IMR-90 (cell line): ENCODE results near the gene NCBP2. TPM values are rescaled to one million over a fixed set of nuclear protein-coding genes. Genes with fewer than 3 reads are reported as not detected.

ENCODE experiments used
- ATAC-seq: fragments of 200-7000 bp; cut with Tn5 transposase; 2 replicates; pipeline ENCODE4 v1.9.1; 2020; ENCODE audit warnings: low read depth, mild to moderate bottlenecking, moderate library complexity
- BruUV-seq: library from RNA; stranded (reverse); fragments of 400-500 nt; replicated peaks from 2 replicates; lab custom pipeline; 2021; lab: Mats Ljungman, UMichigan
- CTCF ChIA-PET: fragments of 300-600 bp; formaldehyde crosslinking; extraction: SDS; loops from one replicate; lab custom pipeline; 2021; ENCODE audit warnings: antibody characterized with exemption; lab: Yijun Ruan, JAX
- POLR2A ChIA-PET: fragments of 300-600 bp; sonication (Branson Sonifier 250); formaldehyde crosslinking; loops from one replicate; lab custom pipeline; 2022; ENCODE audit warnings: antibody characterized with exemption; ENCODE audit not compliant: unreplicated experiment; lab: Charles Lee
- DNase-seq: peaks from one replicate; pipeline ENCODE4 v3.0.0; 2013
- H2AFZ ChIP-seq: replicated peaks from 2 replicates; pipeline ENCODE3; 2013; ENCODE audit warnings: low read length, mild to moderate bottlenecking; ENCODE audit not compliant: poor library complexity
- H2AK5ac ChIP-seq: 2 replicates; pipeline ENCODE4 v1.6.1; 2013; ENCODE audit warnings: low read depth, low read length, inconsistent platforms
- H2AK9ac ChIP-seq: replicated peaks from 2 replicates; pipeline ENCODE3; 2013; ENCODE audit warnings: mild to moderate bottlenecking, low read depth, low read length, moderate library complexity; ENCODE audit not compliant: poor library complexity
- H2BK120ac ChIP-seq: 2 replicates; pipeline ENCODE4 v1.6.1; 2013; ENCODE audit warnings: low read depth, low read length, inconsistent platforms
- H2BK15ac ChIP-seq: 3 replicates; pipeline ENCODE4 v1.6.1; 2013; ENCODE audit warnings: low read depth, low read length, inconsistent platforms
- H2BK20ac ChIP-seq: 2 replicates; pipeline ENCODE4 v1.6.1; 2013; ENCODE audit warnings: low read depth, mild to moderate bottlenecking, inconsistent platforms, low read length, moderate library complexity
- H2BK5ac ChIP-seq: 2 replicates; pipeline ENCODE4 v1.6.1; 2013; ENCODE audit warnings: mild to moderate bottlenecking, low read depth, low read length, inconsistent platforms; ENCODE audit not compliant: poor library complexity, severe bottlenecking
- H3K14ac ChIP-seq: replicated peaks from 2 replicates; pipeline ENCODE4 v1.6.1; 2013; ENCODE audit warnings: low read depth, low read length, inconsistent platforms
- H3K18ac ChIP-seq: 2 replicates; pipeline ENCODE4 v1.6.1; 2013; ENCODE audit warnings: low read depth, low read length, control low read depth
- H3K23ac ChIP-seq: 2 replicates; pipeline ENCODE4 v1.6.1; 2013; ENCODE audit warnings: low read depth, low read length, inconsistent platforms
- H3K27ac ChIP-seq: 2 replicates; pipeline ENCODE4 v1.5.1; 2013; ENCODE audit warnings: mild to moderate bottlenecking, control low read depth, low read length; ENCODE audit not compliant: insufficient read depth
- H3K27me3 ChIP-seq: 2 replicates; pipeline ENCODE4 v1.6.1; 2013; ENCODE audit warnings: low read length; ENCODE audit not compliant: control insufficient read depth, insufficient read depth
- H3K36me3 ChIP-seq: 2 replicates; pipeline ENCODE4 v1.6.1; 2013; ENCODE audit warnings: low read length, mixed read lengths; ENCODE audit not compliant: control insufficient read depth, insufficient read depth
- H3K4ac ChIP-seq: 2 replicates; pipeline ENCODE4 v1.6.1; 2013; ENCODE audit warnings: low read depth, low read length, inconsistent platforms
- H3K4me1 ChIP-seq: 2 replicates; pipeline ENCODE4 v1.6.1; 2013; ENCODE audit warnings: low read length, mixed read lengths; ENCODE audit not compliant: control insufficient read depth, insufficient read depth
- H3K4me2 ChIP-seq: 2 replicates; pipeline ENCODE4 v1.6.1; 2013; ENCODE audit warnings: low read depth, mild to moderate bottlenecking, control low read depth, low read length, moderate library complexity
- H3K4me3 ChIP-seq: 2 replicates; pipeline ENCODE4 v1.5.1; 2013; ENCODE audit warnings: low read depth, mild to moderate bottlenecking, control low read depth, low read length, moderate library complexity; ENCODE audit not compliant: insufficient read depth
- H3K56ac ChIP-seq: 2 replicates; pipeline ENCODE4 v1.6.1; 2013; ENCODE audit warnings: low read length, inconsistent platforms; ENCODE audit not compliant: insufficient read depth; ENCODE audit errors: extremely low read depth
- H3K79me1 ChIP-seq, 2 experiments: 2 replicates each; pipeline ENCODE4 v1.6.1; 2013; ENCODE audit warnings: low read length in 2 of 2, inconsistent platforms in 1 of 2, low read depth in 1 of 2
- H3K9ac ChIP-seq: 2 replicates; pipeline ENCODE4 v1.6.1; 2013; ENCODE audit warnings: low read depth, low read length, control low read depth
- H3K9me1 ChIP-seq: 2 replicates; pipeline ENCODE4 v1.6.1; 2013; ENCODE audit warnings: low read length, inconsistent platforms; ENCODE audit not compliant: insufficient read depth
- H3K9me3 ChIP-seq: 2 replicates; pipeline ENCODE4 v1.6.1; 2013; ENCODE audit warnings: low read length; ENCODE audit not compliant: control insufficient read depth, insufficient read depth
- H4K20me1 ChIP-seq: 2 replicates; pipeline ENCODE4 v1.6.1; 2013; ENCODE audit warnings: low read length, inconsistent platforms; ENCODE audit not compliant: insufficient read depth
- H4K5ac ChIP-seq: 2 replicates; pipeline ENCODE4 v1.6.1; 2013; ENCODE audit warnings: mild to moderate bottlenecking, low read depth, low read length, control low read depth
- H4K8ac ChIP-seq, 2 experiments: 2 replicates each; pipeline ENCODE4 v1.6.1; 2013; ENCODE audit warnings: low read depth in 2 of 2, low read length in 2 of 2, control low read depth in 1 of 2, inconsistent platforms in 1 of 2
- H4K91ac ChIP-seq: 2 replicates; pipeline ENCODE4 v1.6.1; 2013; ENCODE audit warnings: low read depth, low read length, inconsistent platforms; ENCODE audit not compliant: insufficient read depth
- CEBPB ChIP-seq: IDR thresholded peaks from 2 replicates; pipeline ENCODE4 v1.6.1; 2012; ENCODE audit warnings: low read depth, low read length, improper control_type of control experiment
- CTCF ChIP-seq: conservative IDR thresholded peaks from 2 replicates; pipeline ENCODE4 v1.5.1; 2012; ENCODE audit warnings: mild to moderate bottlenecking, low read depth, low read length, improper control_type of control experiment
- FOS ChIP-seq: fragments of 150-350 bp; IDR thresholded peaks from 2 replicates; pipeline ENCODE4 v1.6.1; 2016; ENCODE audit warnings: low read depth, low read length
- MAFK ChIP-seq: IDR thresholded peaks from 2 replicates; pipeline ENCODE4 v1.6.1; 2012; ENCODE audit warnings: low read depth, low read length, improper control_type of control experiment
- MAZ ChIP-seq: IDR thresholded peaks from 2 replicates; pipeline ENCODE4 v1.6.1; 2012; ENCODE audit warnings: low read depth, mild to moderate bottlenecking, low read length, improper control_type of control experiment, moderate library complexity, borderline replicate concordance
- MXI1 ChIP-seq: IDR thresholded peaks from 2 replicates; pipeline ENCODE4 v1.6.1; 2012; ENCODE audit warnings: low read depth, mild to moderate bottlenecking, low read length, moderate library complexity, borderline replicate concordance
- NFE2L2 ChIP-seq: fragments of 150-350 bp; IDR thresholded peaks from 2 replicates; pipeline ENCODE4 v1.6.1; 2016; ENCODE audit warnings: low read depth, mild to moderate bottlenecking, low read length
- RAD21 ChIP-seq: IDR thresholded peaks from 2 replicates; pipeline ENCODE4 v1.6.1; 2012; ENCODE audit warnings: low read length, improper control_type of control experiment
- RFX5 ChIP-seq: IDR thresholded peaks from 2 replicates; pipeline ENCODE4 v1.8.0; 2012; ENCODE audit warnings: low read depth, mild to moderate bottlenecking, low read length, moderate library complexity
- SMC3 ChIP-seq: fragments of 150-350 bp; IDR thresholded peaks from 2 replicates; pipeline ENCODE4 v1.6.1; 2016; ENCODE audit warnings: low read depth, mild to moderate bottlenecking, antibody characterized with exemption, low read length, moderate library complexity
- WGBS, 2 experiments: methylation state at CpG; one replicate each; pipeline versions ENCODE4 v1.1.5 to v1.1.7; 2013; ENCODE audit warnings: missing lambda C conversion rate in 2 of 2; ENCODE audit not compliant: insufficient read length in 1 of 2; ENCODE audit errors: extremely low coverage in 2 of 2; 5-methylcytosine and 5-hydroxymethylcytosine counted together
- dilution Hi-C: fragments of 300-500 bp; cut with HindIII; formaldehyde crosslinking; loops from one replicate; pipeline ENCODE4 v1.14.3; 2018; ENCODE audit warnings: low sequenced_read_pairs; ENCODE audit not compliant: unreplicated experiment
- in situ Hi-C: fragments of 300-500 bp; cut with MboI; formaldehyde crosslinking; loops from 3 replicates; pipeline ENCODE4 v1.14.3; 2019; ENCODE audit warnings: low sequenced_read_pairs, inconsistent platforms, mixed read lengths
- intact Hi-C: fragments of 100-400 bp; cut with micrococcal nuclease; formaldehyde crosslinking; loops from 2 replicates; pipeline ENCODE4 v1.10.0; 2022
- polyA plus RNA-seq, 3 experiments: library from polyadenylated mRNA; depleted of rRNA; stranded (reverse); fragments of >200 nt; gene quantifications; 2 replicates each; pipeline ENCODE4 v1.2.3, GENCODE V29; 2012; ENCODE audit warnings: low replicate concordance in 1 of 3
- total RNA-seq: library from RNA; depleted of rRNA; stranded (reverse); fragments of >200 nt; gene quantifications from 2 replicates; pipeline ENCODE4 v1.2.3, GENCODE V29; 2012
- TF ChIP-seq, protein P1 (sequence below): fragments of 150-350 bp; IDR thresholded peaks from 2 replicates; pipeline ENCODE4 v1.6.1; 2017; ENCODE audit warnings: mild to moderate bottlenecking, antibody characterized with exemption, low read length, low read depth
- TF ChIP-seq, protein P2 (sequence below): fragments of 150-350 bp; IDR thresholded peaks from 2 replicates; pipeline ENCODE4 v1.6.1; 2016; ENCODE audit warnings: low read depth, mild to moderate bottlenecking, low read length, moderate library complexity, borderline replicate concordance

The NCBP2 gene
- total and polyA plus RNA-seq, 2 of the 4 experiments (the other 2 are of a cell fraction) = 42.8 to 73.6 TPM

DNA sequence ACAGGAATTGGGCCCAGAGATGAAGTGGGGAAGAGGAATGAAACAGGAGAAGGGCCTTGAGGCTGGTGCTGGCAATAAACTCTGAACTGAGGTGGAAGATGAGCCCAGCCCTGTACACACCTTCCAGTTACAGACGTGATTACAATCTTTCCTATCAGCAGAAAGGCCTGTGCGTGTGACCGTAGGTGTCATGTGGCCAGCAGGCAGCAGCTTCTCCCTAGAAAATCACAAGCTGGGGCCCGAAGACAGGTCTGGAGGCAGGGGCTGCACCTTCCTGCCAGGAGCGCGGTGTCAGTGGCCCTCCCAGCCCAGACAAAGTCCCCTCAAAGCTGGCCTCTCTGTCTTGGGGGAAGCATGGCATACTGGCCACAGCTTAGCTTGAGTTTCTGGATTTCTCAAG, 43.0 kb upstream of the NCBP2 start:
- Histone ChIP-seq H2AFZ (no peak overlapping the region), H3K27ac (no peak overlapping the region), H3K14ac (no peak overlapping the region), H3K9me3 (peaks cover 5% of the 10 kb centered on the region), H3K23ac (no peak overlapping the region), H3K56ac (no peak overlapping the region), H2AK5ac (no peak overlapping the region), H2BK120ac (no peak overlapping the region), H3K36me3 (no peaks in the 10 kb centered on the region), H3K4me3 (no peak overlapping the region), H2AK9ac (no peak overlapping the region), H2BK5ac (no peak overlapping the region), H3K79me1 (no peaks in the 10 kb centered on the region), H3K9ac (no peak overlapping the region), H3K18ac (no peak overlapping the region), H3K4me2 (no peak overlapping the region), H3K9me1 (no peaks in the 10 kb centered on the region), H3K4ac (no peak overlapping the region), H4K8ac (no peak overlapping the region), H3K4me1 (no peaks in the 10 kb centered on the region), H4K5ac (no peak overlapping the region), H2BK20ac (no peak overlapping the region), H4K20me1 (no peaks in the 10 kb centered on the region), H4K91ac (no peak overlapping the region), H2BK15ac (no peak overlapping the region), H3K27me3 (peaks cover 36% of the 10 kb centered on the region)
- in situ Hi-C loops (no loop called here), intact Hi-C loops (no loop called here), dilution Hi-C loops (no loop called here)
- TF ChIP-seq RAD21 (no peak), MXI1 (no peak), SMC3 (no peak), MAFK (no peak), CTCF (no peak), NFE2L2 (no peak), FOS (no peak), MAZ (no peak), RFX5 (no peak), CEBPB (no peak)
- TF ChIP-seq, protein P1, sequence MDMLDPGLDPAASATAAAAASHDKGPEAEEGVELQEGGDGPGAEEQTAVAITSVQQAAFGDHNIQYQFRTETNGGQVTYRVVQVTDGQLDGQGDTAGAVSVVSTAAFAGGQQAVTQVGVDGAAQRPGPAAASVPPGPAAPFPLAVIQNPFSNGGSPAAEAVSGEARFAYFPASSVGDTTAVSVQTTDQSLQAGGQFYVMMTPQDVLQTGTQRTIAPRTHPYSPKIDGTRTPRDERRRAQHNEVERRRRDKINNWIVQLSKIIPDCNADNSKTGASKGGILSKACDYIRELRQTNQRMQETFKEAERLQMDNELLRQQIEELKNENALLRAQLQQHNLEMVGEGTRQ = no peak
- TF ChIP-seq, protein P2, sequence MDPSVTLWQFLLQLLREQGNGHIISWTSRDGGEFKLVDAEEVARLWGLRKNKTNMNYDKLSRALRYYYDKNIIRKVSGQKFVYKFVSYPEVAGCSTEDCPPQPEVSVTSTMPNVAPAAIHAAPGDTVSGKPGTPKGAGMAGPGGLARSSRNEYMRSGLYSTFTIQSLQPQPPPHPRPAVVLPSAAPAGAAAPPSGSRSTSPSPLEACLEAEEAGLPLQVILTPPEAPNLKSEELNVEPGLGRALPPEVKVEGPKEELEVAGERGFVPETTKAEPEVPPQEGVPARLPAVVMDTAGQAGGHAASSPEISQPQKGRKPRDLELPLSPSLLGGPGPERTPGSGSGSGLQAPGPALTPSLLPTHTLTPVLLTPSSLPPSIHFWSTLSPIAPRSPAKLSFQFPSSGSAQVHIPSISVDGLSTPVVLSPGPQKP = no peak
- no TSS peak for BruUV-seq
- ChIA-PET POLR2A (interaction anchor here (0.6 kb wide), 1 partner anchor 18 kb away, joined by 6 read pairs; no protein-coding TSS in a partner anchor), CTCF (no interaction called here)
- ATAC-seq (no peak), DNase-seq (no peak)
- 80% methylated on average over 1 of the region's 6 CpGs; no CpG with 5 or more reads in 1 of the 2 experiments for WGBS, 2 experiments
